ENCODE data around the gene PTPRK. TPM values are rescaled to one million over a fixed set of nuclear protein-coding genes. Genes with fewer than 3 reads are reported as not detected.

Gene PTPRK
- total and polyA plus RNA-seq, 4 donors: 12.1 to 61.2 (median 29.1) TPM

DNA sequence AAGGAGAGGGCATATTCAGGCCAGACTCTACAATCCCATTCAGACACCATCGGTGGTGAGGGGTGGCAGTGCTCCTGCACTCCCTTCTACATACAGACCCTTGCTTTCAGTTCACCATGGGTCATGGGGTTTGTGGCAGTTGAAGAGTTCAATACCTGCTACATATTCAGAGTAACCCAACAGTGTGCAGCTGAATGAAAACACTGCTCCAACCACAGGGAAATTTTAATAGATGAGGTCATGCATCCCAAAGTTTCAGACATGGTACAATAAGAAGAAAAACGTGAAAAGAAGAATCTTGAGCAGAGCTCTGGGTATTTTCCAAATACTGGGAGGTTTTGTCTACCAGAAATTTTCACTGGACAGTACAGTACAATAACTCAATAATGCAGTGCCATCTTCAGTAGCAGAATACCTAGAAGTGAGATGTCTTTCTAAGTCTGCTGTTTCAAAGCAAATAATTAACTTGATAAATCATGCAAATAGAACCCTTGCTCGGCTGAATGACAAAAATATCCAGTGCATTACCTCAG lies 162.1 kb downstream of the PTPRK start:
- TF ChIP-seq, protein P1, sequence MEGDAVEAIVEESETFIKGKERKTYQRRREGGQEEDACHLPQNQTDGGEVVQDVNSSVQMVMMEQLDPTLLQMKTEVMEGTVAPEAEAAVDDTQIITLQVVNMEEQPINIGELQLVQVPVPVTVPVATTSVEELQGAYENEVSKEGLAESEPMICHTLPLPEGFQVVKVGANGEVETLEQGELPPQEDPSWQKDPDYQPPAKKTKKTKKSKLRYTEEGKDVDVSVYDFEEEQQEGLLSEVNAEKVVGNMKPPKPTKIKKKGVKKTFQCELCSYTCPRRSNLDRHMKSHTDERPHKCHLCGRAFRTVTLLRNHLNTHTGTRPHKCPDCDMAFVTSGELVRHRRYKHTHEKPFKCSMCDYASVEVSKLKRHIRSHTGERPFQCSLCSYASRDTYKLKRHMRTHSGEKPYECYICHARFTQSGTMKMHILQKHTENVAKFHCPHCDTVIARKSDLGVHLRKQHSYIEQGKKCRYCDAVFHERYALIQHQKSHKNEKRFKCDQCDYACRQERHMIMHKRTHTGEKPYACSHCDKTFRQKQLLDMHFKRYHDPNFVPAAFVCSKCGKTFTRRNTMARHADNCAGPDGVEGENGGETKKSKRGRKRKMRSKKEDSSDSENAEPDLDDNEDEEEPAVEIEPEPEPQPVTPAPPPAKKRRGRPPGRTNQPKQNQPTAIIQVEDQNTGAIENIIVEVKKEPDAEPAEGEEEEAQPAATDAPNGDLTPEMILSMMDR (IDR thresholded peaks at IDR 0.05; ENCODE audit: low read depth, low read length, missing input control): no peak
- no peak for TF ChIP-seq RAD21 (IDR thresholded peaks at IDR 0.05)
- TF ChIP-seq ATF3 (IDR thresholded peaks at IDR 0.05): no peak
- no peak for TF ChIP-seq SP1 (IDR thresholded peaks at IDR 0.05)
- TF ChIP-seq, protein P2, sequence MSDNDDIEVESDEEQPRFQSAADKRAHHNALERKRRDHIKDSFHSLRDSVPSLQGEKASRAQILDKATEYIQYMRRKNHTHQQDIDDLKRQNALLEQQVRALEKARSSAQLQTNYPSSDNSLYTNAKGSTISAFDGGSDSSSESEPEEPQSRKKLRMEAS (IDR thresholded peaks at IDR 0.05): no peak
- no peak for TF ChIP-seq NR2F2 (IDR thresholded peaks at IDR 0.05)
- no peak for TF ChIP-seq GABPA (IDR thresholded peaks at IDR 0.05 in 1 of 2, conservative IDR thresholded peaks at IDR 0.05 in 1 of 2)
- TF ChIP-seq FOXA2 (IDR thresholded peaks at IDR 0.05): no peak
- 32% methylated on average over 3 of the region's 3 CpGs for WGBS

GRCh38 chr6:128357392-128358130 lies 162.8 kb downstream of the PTPRK start:
- Histone ChIP-seq H3K27me3 (ENCODE audit: control insufficient read depth in 4 of 4, insufficient read depth in 4 of 4, low read length in 3 of 4) (no peaks in the 10 kb centered on the region), H3K36me3 (ENCODE audit: control insufficient read depth in 4 of 4, insufficient read depth in 3 of 4, low read depth in 1 of 4, low read length in 3 of 4) (no peaks in the 10 kb centered on the region), H3K9me3 (ENCODE audit: control insufficient read depth in 4 of 4, low read length in 3 of 4) (no peaks in the 10 kb centered on the region), H3K27ac (ENCODE audit: low read depth in 1 of 2, low read length in 2 of 2) (no peak overlapping the region), H3K4me1 (ENCODE audit: control insufficient read depth in 4 of 4, insufficient read depth in 4 of 4, low read length in 3 of 4) (peaks cover 6 to 14% (median 10%) of the 10 kb centered on the region in 4 donors), H3K4me3 (ENCODE audit: low read depth in 1 of 3, low read length in 3 of 3) (no peak overlapping the region), H3K9ac (ENCODE audit: low read depth in 1 of 2, low read length in 2 of 2) (no peak overlapping the region)
- 80% methylated on average over 3 of the region's 3 CpGs for WGBS
- no peak for TF ChIP-seq ZBTB33 (IDR thresholded peaks at IDR 0.05)
- no peak for TF ChIP-seq RXRA (IDR thresholded peaks at IDR 0.05)
- TF ChIP-seq GABPA (IDR thresholded peaks at IDR 0.05 in 1 of 2, conservative IDR thresholded peaks at IDR 0.05 in 1 of 2): no peak
- no peak for TF ChIP-seq NR2F2 (IDR thresholded peaks at IDR 0.05)
- TF ChIP-seq SP1 (IDR thresholded peaks at IDR 0.05): no peak
- no peak for TF ChIP-seq TAF1 (conservative IDR thresholded peaks at IDR 0.05)
- TF ChIP-seq RAD21 (IDR thresholded peaks at IDR 0.05): no peak
- no peak for TF ChIP-seq FOXA1 (IDR thresholded peaks at IDR 0.05)
- no peak for TF ChIP-seq HNF4G (IDR thresholded peaks at IDR 0.05)
- TF ChIP-seq REST (IDR thresholded peaks at IDR 0.05): no peak
- DNase-seq (ENCODE audit: low spot score): no peak

More for the DNA sequence above, 162.1 kb downstream of the PTPRK start:
- no peaks in the 10 kb centered on the region for H3K9me3 ChIP-seq (ENCODE audit: control insufficient read depth in 4 of 4, low read length in 3 of 4)
- no peak overlapping the region for H3K27ac ChIP-seq (ENCODE audit: low read depth in 1 of 2, low read length in 2 of 2)
- DNase-seq (ENCODE audit: low spot score): no peak
- no peaks in the 10 kb centered on the region for H3K27me3 ChIP-seq (ENCODE audit: control insufficient read depth in 4 of 4, insufficient read depth in 4 of 4, low read length in 3 of 4)
- no peak overlapping the region for H3K9ac ChIP-seq (ENCODE audit: low read depth in 1 of 2, low read length in 2 of 2)
- H3K4me1 ChIP-seq (ENCODE audit: control insufficient read depth in 4 of 4, insufficient read depth in 4 of 4, low read length in 3 of 4): peaks cover 6 to 14% (median 10%) of the 10 kb centered on the region in 4 donors
- no peak overlapping the region for H3K4me3 ChIP-seq (ENCODE audit: low read depth in 1 of 3, low read length in 3 of 3)
- no peaks in the 10 kb centered on the region for H3K36me3 ChIP-seq (ENCODE audit: control insufficient read depth in 4 of 4, insufficient read depth in 3 of 4, low read depth in 1 of 4, low read length in 3 of 4)

Data from liver (tissue), 9 donors.